ENCODE results near the gene SMC3.

DNA sequence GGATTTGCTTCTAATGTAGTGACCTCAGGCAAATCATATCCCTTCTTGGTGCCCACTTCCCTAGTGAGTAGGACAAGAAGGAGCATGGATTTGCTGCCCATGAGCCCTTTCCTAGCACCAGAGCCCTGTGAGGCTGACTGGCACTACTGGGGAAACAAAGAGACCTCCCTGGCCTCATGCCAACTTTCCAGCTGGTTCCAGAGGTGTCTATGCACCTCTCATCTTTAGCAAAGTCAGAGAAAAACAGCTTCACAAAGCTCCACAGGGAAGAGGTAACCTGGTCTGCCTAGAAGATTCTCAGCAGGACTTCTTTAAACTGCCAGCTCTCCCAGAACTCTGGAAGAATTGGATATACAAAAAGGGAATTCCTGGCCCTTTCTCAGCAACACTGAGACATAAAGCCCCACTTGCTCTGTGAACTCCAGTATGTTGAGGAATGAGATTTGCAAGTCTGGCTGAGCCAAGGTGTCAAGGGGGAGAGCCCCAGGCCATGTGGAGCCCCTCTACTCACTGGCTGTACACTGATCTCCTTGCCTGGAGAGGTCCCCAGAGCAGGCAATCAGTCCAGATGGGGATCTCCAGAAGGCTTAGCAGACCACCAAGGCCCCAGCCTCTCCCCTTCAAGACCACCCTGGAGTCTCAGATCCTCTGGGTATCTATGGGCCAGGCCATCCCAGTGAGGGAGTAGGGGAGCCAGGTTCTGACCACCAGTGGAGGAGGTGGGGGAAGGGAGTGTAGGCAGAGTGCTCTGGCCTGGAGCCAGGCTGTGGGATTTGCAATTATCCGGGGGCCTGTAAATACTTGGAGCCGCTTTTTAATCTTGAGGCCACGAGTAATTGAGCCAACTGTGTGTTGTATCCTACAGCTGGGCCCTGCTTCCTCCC lies 52.3 kb downstream of the SMC3 start:
- TF ChIP-seq CTCF (IDR thresholded peaks at IDR 0.05) (no peak), POLR2A (IDR thresholded peaks at IDR 0.05) (no peak)
